Right ventricle myocardium superior (tissue), 1 donor: Measurements from ENCODE around the gene DEPDC4. TPM values are rescaled to one million over a fixed set of nuclear protein-coding genes. Genes with fewer than 3 reads are reported as not detected.
"Not testable (repeated sequence)": the region's sequence is repeated elsewhere in the genome, so short reads cannot be mapped to it uniquely, and the experiment has no call there.

Experiments used
- ATAC-seq: fragments of 200-7000 bp; cut with Tn5 transposase; one replicate; pipeline ENCODE4 v1.9.1; 2020; ENCODE audit warnings: mild to moderate bottlenecking; ENCODE audit not compliant: poor library complexity
- DNase-seq: peaks from one replicate; pipeline ENCODE4 v3.0.0-alpha.2; 2020
- intact Hi-C: fragments of 100-400 bp; cut with DNase I; formaldehyde crosslinking; loops from one replicate; pipeline ENCODE4 v1.11.2; 2022
- total RNA-seq: library from RNA; stranded (reverse); fragmentation: NEBNext Ultra II Directional; extraction: Animal tissue kit (Norgen Biotek cat#: 25700); gene quantifications from one replicate; pipeline ENCODE4 v1.2.1, GENCODE V29; 2021
- donor health status: DM: no; HTN: yes; CAD: no; lungs with severe emphysema.

Gene DEPDC4
- total RNA-seq, 1 donor from 2014 or later: 0.32 TPM

- peak; percentile 90 for ATAC-seq
- DNase-seq: peak; percentile 97
- intact Hi-C loops: loop anchor here (10.0 kb wide), 1 partner anchor 132 kb away; no protein-coding TSS in a partner anchor
Measured at GRCh38 chr12:100266585-100266834, 369 bp downstream of the DEPDC4 start.

- ATAC-seq (no peak), DNase-seq (no peak)
- intact Hi-C loops: loop anchor here (10.0 kb wide), 1 partner anchor 131 kb away; no protein-coding TSS in a partner anchor
Measured at GRCh38 chr12:100265732-100266584, 921 bp downstream of the DEPDC4 start.

GRCh38 chr12:100265107-100265506, 1.8 kb downstream of the DEPDC4 start:
- DNase-seq, ATAC-seq: not testable (repeated sequence)
- intact Hi-C loops: loop anchor here (10.0 kb wide), 1 partner anchor 130 kb away; no protein-coding TSS in a partner anchor

- DNase-seq (no peak), ATAC-seq (no peak)
- intact Hi-C loops: loop anchor here (10.0 kb wide), 1 partner anchor 128 kb away; no protein-coding TSS in a partner anchor
Measured at GRCh38 chr12:100263131-100263530, 3.7 kb downstream of the DEPDC4 start.

GRCh38 chr12:100258127-100258526, 8.8 kb downstream of the DEPDC4 start:
- intact Hi-C loops: no loop called here
- ATAC-seq (no peak), DNase-seq (no peak)

GRCh38 chr12:100254876-100255275, 12.0 kb downstream of the DEPDC4 start:
- intact Hi-C loops: no loop called here
- ATAC-seq (no peak), DNase-seq (no peak)

- no peak for ATAC-seq
- intact Hi-C loops: no loop called here
Measured at GRCh38 chr12:100253437-100253836, 13.4 kb downstream of the DEPDC4 start.

GRCh38 chr12:100251917-100252316, 15.0 kb downstream of the DEPDC4 start:
- intact Hi-C loops: no loop called here
- ATAC-seq (no peak), DNase-seq (no peak)

More at GRCh38 chr12:100253437-100253836, 13.4 kb downstream of the DEPDC4 start:
- no peak for DNase-seq

GRCh38 chr12:100249941-100250340, 16.9 kb downstream of the DEPDC4 start:
- ATAC-seq (no peak), DNase-seq (no peak)
- intact Hi-C loops: no loop called here

- intact Hi-C loops: no loop called here
- ATAC-seq (no peak), DNase-seq (no peak)
Measured at GRCh38 chr12:100248886-100249285, 18.0 kb downstream of the DEPDC4 start.

- DNase-seq (no peak), ATAC-seq (no peak)
- intact Hi-C loops: no loop called here
Measured at GRCh38 chr12:100247765-100248164, 19.1 kb downstream of the DEPDC4 start.

- ATAC-seq (no peak), DNase-seq (no peak)
- intact Hi-C loops: no loop called here
Measured at GRCh38 chr12:100243137-100243536, 23.7 kb downstream of the DEPDC4 start.

GRCh38 chr12:100239589-100239988, 27.3 kb downstream of the DEPDC4 start:
- no peak for DNase-seq
- no peak for ATAC-seq
- intact Hi-C loops: loop anchor here (5.0 to 10.0 kb wide), 2 partner anchors 315 to 493 kb away; no protein-coding TSS in a partner anchor

GRCh38 chr12:100238801-100239200, 28.1 kb downstream of the DEPDC4 start:
- intact Hi-C loops: loop anchor here (5.0 to 10.0 kb wide), 2 partner anchors 316 to 494 kb away; no protein-coding TSS in a partner anchor

GRCh38 chr12:100234591-100235304, 32.1 kb downstream of the DEPDC4 start:
- intact Hi-C loops: loop anchor here (5.0 to 10.0 kb wide), 2 partner anchors 320 to 498 kb away; no protein-coding TSS in a partner anchor
- DNase-seq: no peak
- peak; percentile 61 for ATAC-seq

More at GRCh38 chr12:100238801-100239200, 28.1 kb downstream of the DEPDC4 start:
- ATAC-seq (no peak), DNase-seq (no peak)

GRCh38 chr12:100234166-100234565, 32.7 kb downstream of the DEPDC4 start:
- intact Hi-C loops: loop anchor here (10.0 kb wide), 1 partner anchor 321 kb away; no protein-coding TSS in a partner anchor
- ATAC-seq (no peak), DNase-seq (no peak)

GRCh38 chr12:100231873-100232272, 35.0 kb downstream of the DEPDC4 start:
- DNase-seq, ATAC-seq: not testable (repeated sequence)
- intact Hi-C loops: loop anchor here (10.0 kb wide), 1 partner anchor 323 kb away; no protein-coding TSS in a partner anchor

GRCh38 chr12:100229876-100230275, 37.0 kb downstream of the DEPDC4 start:
- no peak for DNase-seq
- no peak for ATAC-seq
- intact Hi-C loops: loop anchor here (10.0 kb wide), 1 partner anchor 325 kb away; no protein-coding TSS in a partner anchor

GRCh38 chr12:100229036-100229635, 37.7 kb downstream of the DEPDC4 start:
- intact Hi-C loops: no loop called here
- no peak for DNase-seq
- ATAC-seq: no peak
